Keratinocyte (primary cell): ENCODE measurements around the gene SMIM28. TPM values are rescaled to one million over a fixed set of nuclear protein-coding genes. Genes with fewer than 3 reads are reported as not detected.
A peak's percentile ranks its signal among the peaks of the same experiment; 100 is the strongest.

Experiments used
- DNase-seq: peaks from one replicate; pipeline ENCODE4 v3.0.0-alpha.2; 2011; ENCODE audit warnings: low read depth, missing footprints, low spot score
- FAIRE-seq: peaks from 2 replicates; lab custom pipeline; 2011; peaks lifted over from hg19 to GRCh38; lab: Jason Lieb, UNC
- H2AFZ ChIP-seq: 2 replicates; pipeline ENCODE4 v1.6.0; 2012; ENCODE audit warnings: low read length, control low read depth, inconsistent platforms; ENCODE audit not compliant: control insufficient read depth
- H3K27ac ChIP-seq: 2 replicates; pipeline ENCODE4 v1.5.1; 2011; ENCODE audit warnings: low read length; ENCODE audit not compliant: control insufficient read depth, insufficient read depth
- H3K27me3 ChIP-seq: 3 replicates; pipeline ENCODE4 v1.6.0; 2011; ENCODE audit warnings: low read length; ENCODE audit not compliant: control insufficient read depth, insufficient read depth; ENCODE audit errors: extremely low read depth
- H3K36me3 ChIP-seq, 2 experiments: 2 replicates in 1 of 2; 3 replicates in 1 of 2; pipeline ENCODE4 v1.5.1; 2011; ENCODE audit warnings: low read length in 2 of 2, mild to moderate bottlenecking in 1 of 2; ENCODE audit not compliant: control insufficient read depth in 2 of 2, insufficient read depth in 2 of 2; ENCODE audit errors: extremely low read depth in 1 of 2
- H3K4me1 ChIP-seq: 3 replicates; pipeline ENCODE4 v1.5.1; 2011; ENCODE audit warnings: low read length; ENCODE audit not compliant: control insufficient read depth, insufficient read depth; ENCODE audit errors: extremely low read depth
- H3K4me2 ChIP-seq: 3 replicates; pipeline ENCODE4 v1.6.0; 2011; ENCODE audit warnings: low read depth, low read length; ENCODE audit not compliant: control insufficient read depth, insufficient read depth; ENCODE audit errors: extremely low read depth
- H3K4me3 ChIP-seq, 3 experiments: fragments of 200-600 bp in 1 of 3; sonication (generic) in 1 of 3; 2 replicates in 2 of 3; 3 replicates in 1 of 3; pipeline ENCODE4 v1.5.1; 2011 to 2016; ENCODE audit warnings: low read length in 3 of 3, mild to moderate bottlenecking in 3 of 3, control low read depth in 2 of 3, inconsistent platforms in 1 of 3, low read depth in 1 of 3, mixed read lengths in 1 of 3, mixed run types in 1 of 3, moderate library complexity in 1 of 3; ENCODE audit not compliant: control insufficient read depth in 2 of 3, insufficient read depth in 2 of 3; ENCODE audit errors: extremely low read depth in 1 of 3
- H3K79me2 ChIP-seq: 2 replicates; pipeline ENCODE4 v1.6.0; 2012; ENCODE audit warnings: low read length; ENCODE audit not compliant: control insufficient read depth, insufficient read depth
- H3K9ac ChIP-seq: 3 replicates; pipeline ENCODE4 v1.6.0; 2011; ENCODE audit warnings: low read length; ENCODE audit not compliant: control insufficient read depth, insufficient read depth; ENCODE audit errors: extremely low read depth
- H3K9me1 ChIP-seq: 3 replicates; pipeline ENCODE4 v1.6.0; 2011; ENCODE audit warnings: low read length; ENCODE audit not compliant: control insufficient read depth, insufficient read depth; ENCODE audit errors: extremely low read depth
- H3K9me3 ChIP-seq: 2 replicates; pipeline ENCODE4 v1.5.1; 2012; ENCODE audit warnings: low read depth, low read length; ENCODE audit not compliant: control insufficient read depth
- H4K20me1 ChIP-seq: 3 replicates; pipeline ENCODE4 v1.6.0; 2011; ENCODE audit warnings: low read length; ENCODE audit not compliant: control insufficient read depth, insufficient read depth; ENCODE audit errors: extremely low read depth
- EZH2 ChIP-seq: IDR thresholded peaks from one replicate; pipeline ENCODE4 v1.6.1; 2012; ENCODE audit warnings: inconsistent platforms, mild to moderate bottlenecking, low read length, moderate library complexity
- dilution Hi-C: fragments of 300-500 bp; cut with MboI; formaldehyde crosslinking; loops from one replicate; pipeline ENCODE4 v1.7.0; 2020; ENCODE audit warnings: low sequenced_read_pairs; ENCODE audit not compliant: extremely low pct_ligation_motif_present
- polyA plus RNA-seq, 5 experiments: library from polyadenylated mRNA; depleted of rRNA in 3 of 5; stranded (reverse) in 3 of 5; stranded (forward) in 1 of 5; unstranded in 1 of 5; fragments of >200 nt; gene quantifications; 1 replicate in 1 of 5; 2 replicates in 3 of 5; 3 replicates in 1 of 5; pipeline versions ENCODE4 v1.2.1 to v1.2.3, GENCODE V29; 2011 to 2012; ENCODE audit warnings: missing spikeins in 2 of 5, low read depth in 1 of 5, low replicate concordance in 1 of 5
- TF ChIP-seq, protein P1 (sequence below), 3 experiments: IDR thresholded peaks in 1 of 3; conservative IDR thresholded peaks in 1 of 3; optimal IDR thresholded peaks in 1 of 3; 2 replicates in 2 of 3; 3 replicates in 1 of 3; pipeline versions ENCODE3 to v1.5.1; 2011; ENCODE audit warnings: low read length in 3 of 3, mild to moderate bottlenecking in 3 of 3, moderate library complexity in 2 of 3, control low read depth in 1 of 3, inconsistent platforms in 1 of 3; ENCODE audit not compliant: insufficient read depth in 2 of 3; ENCODE audit errors: extremely low read depth in 1 of 3

Gene SMIM28
- polyA plus RNA-seq, 1 donor (not counting 4 experiments of a cell fraction or from before 2014, with no cell fraction given), result not detected

DNA sequence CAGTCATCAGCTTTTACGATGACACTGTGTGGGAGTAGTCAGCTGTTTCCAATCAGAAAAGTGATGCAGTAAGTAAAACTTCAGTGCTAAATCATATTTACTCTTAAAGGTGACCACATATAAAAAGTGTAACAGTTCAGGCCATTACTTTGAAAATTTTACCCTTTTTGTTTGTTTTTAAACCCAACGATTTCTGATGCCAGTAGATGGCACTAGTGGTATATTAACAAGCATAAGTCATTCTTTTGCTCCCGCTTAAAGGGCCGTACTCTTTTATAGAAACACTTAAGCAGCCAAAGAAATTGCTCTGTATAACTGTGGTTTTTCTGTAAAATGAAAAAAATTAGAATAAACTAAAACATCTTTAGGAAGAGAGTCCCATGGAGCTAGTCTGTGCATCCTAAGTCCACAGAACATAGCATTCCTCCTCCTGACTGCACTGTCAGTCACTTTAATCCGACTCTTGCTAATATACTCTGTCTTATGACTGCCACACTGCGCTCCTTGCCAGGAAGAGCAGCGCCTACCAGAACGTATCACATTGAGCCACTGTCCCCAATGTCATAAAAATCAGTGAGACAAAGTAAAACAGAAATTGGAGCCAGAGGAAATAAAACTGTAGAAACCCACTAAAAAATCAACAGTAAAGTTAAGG, 51.4 kb downstream of the SMIM28 start:
- Histone ChIP-seq H4K20me1 (no peaks in the 10 kb centered on the region), H3K36me3 (peaks cover 25 to 36% of the 10 kb centered on the region in 2 experiments), H3K4me2 (no peak overlapping the region), H3K79me2 (no peaks in the 10 kb centered on the region), H3K9ac (no peak overlapping the region), H3K9me3 (no peaks in the 10 kb centered on the region), H3K27ac (no peak overlapping the region), H3K4me3 (no peak overlapping the region), H3K27me3 (no peaks in the 10 kb centered on the region), H3K4me1 (no peaks in the 10 kb centered on the region), H3K9me1 (no peaks in the 10 kb centered on the region), H2AFZ (no peak overlapping the region)
- no peak for DNase-seq
- dilution Hi-C loops, result no loop called here
- peak; percentile 66 for FAIRE-seq
- TF ChIP-seq, protein P1, sequence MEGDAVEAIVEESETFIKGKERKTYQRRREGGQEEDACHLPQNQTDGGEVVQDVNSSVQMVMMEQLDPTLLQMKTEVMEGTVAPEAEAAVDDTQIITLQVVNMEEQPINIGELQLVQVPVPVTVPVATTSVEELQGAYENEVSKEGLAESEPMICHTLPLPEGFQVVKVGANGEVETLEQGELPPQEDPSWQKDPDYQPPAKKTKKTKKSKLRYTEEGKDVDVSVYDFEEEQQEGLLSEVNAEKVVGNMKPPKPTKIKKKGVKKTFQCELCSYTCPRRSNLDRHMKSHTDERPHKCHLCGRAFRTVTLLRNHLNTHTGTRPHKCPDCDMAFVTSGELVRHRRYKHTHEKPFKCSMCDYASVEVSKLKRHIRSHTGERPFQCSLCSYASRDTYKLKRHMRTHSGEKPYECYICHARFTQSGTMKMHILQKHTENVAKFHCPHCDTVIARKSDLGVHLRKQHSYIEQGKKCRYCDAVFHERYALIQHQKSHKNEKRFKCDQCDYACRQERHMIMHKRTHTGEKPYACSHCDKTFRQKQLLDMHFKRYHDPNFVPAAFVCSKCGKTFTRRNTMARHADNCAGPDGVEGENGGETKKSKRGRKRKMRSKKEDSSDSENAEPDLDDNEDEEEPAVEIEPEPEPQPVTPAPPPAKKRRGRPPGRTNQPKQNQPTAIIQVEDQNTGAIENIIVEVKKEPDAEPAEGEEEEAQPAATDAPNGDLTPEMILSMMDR (optimal IDR thresholded peaks at IDR 0.05 in 1 of 3, IDR thresholded peaks at IDR 0.05 in 1 of 3, conservative IDR thresholded peaks at IDR 0.05 in 1 of 3; ENCODE audit: extremely low read depth in 1 of 3, insufficient read depth in 2 of 3, low read length in 3 of 3), result peak in 2 of 3 experiments; percentile 33 to 52
- no peak for TF ChIP-seq EZH2

DNA sequence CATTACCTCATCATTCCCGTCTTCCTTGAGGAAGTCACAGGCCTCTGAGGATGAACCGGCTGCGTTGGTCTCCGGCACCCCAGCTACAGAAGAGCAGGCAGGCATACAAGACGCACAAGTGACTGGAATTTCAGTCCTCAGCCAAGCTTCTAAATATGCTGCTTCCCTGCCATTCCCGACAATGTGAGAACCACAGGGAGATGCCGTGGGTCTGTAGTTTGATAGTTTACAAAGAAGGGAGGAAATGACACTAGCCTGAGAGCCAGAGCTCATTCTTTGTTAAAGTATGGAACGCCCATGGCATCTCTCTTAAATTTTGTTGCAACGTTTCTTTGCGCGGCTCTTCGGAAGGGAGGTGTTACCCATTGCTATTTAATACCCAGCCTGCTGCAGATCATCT, 52.1 kb downstream of the SMIM28 start:
- H3K9me1 ChIP-seq, result no peaks in the 10 kb centered on the region
- no peaks in the 10 kb centered on the region for H3K79me2 ChIP-seq
- no peak for DNase-seq
- no peak for FAIRE-seq
- no peak overlapping the region for H3K9ac ChIP-seq
- H3K4me1 ChIP-seq, result no peaks in the 10 kb centered on the region
- H3K9me3 ChIP-seq, result no peaks in the 10 kb centered on the region
- H3K4me2 ChIP-seq, result no peak overlapping the region
- no peak for TF ChIP-seq EZH2
- TF ChIP-seq, protein P1 (optimal IDR thresholded peaks at IDR 0.05 in 1 of 3, IDR thresholded peaks at IDR 0.05 in 1 of 3, conservative IDR thresholded peaks at IDR 0.05 in 1 of 3; ENCODE audit: extremely low read depth in 1 of 3, insufficient read depth in 2 of 3, low read length in 3 of 3), result no peak
- no peaks in the 10 kb centered on the region for H3K27me3 ChIP-seq
- no peak overlapping the region for H3K27ac ChIP-seq
- H2AFZ ChIP-seq, result no peak overlapping the region
- no peak overlapping the region for H3K4me3 ChIP-seq
- peaks cover 25 to 31% of the 10 kb centered on the region in 2 experiments for H3K36me3 ChIP-seq
- no peaks in the 10 kb centered on the region for H4K20me1 ChIP-seq
- dilution Hi-C loops, result no loop called here
